Measurements from ENCODE around the gene AGO3.

AGO3 gene

DNA sequence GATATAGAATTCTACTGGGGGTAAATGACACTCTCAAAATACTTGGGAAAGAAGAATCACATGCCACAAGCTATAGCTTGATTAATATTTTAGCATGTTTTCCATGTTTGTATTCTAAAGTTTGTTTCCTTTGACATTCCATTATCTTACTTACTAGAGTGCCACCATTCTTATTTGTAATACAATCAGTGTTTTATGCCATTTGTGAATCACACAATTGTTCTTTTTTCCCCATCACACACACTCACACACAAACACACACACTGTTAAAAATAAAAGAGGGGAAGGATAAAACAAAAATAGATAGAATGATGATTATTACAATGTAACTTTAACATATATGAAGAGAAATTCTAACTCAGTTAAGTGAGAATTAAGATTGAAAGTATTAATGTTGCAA lies 137.0 kb downstream of the AGO3 start:
- DNase-seq (ENCODE audit: low spot score): no peak
- TF ChIP-seq, protein P1, sequence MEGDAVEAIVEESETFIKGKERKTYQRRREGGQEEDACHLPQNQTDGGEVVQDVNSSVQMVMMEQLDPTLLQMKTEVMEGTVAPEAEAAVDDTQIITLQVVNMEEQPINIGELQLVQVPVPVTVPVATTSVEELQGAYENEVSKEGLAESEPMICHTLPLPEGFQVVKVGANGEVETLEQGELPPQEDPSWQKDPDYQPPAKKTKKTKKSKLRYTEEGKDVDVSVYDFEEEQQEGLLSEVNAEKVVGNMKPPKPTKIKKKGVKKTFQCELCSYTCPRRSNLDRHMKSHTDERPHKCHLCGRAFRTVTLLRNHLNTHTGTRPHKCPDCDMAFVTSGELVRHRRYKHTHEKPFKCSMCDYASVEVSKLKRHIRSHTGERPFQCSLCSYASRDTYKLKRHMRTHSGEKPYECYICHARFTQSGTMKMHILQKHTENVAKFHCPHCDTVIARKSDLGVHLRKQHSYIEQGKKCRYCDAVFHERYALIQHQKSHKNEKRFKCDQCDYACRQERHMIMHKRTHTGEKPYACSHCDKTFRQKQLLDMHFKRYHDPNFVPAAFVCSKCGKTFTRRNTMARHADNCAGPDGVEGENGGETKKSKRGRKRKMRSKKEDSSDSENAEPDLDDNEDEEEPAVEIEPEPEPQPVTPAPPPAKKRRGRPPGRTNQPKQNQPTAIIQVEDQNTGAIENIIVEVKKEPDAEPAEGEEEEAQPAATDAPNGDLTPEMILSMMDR (IDR thresholded peaks at IDR 0.05; ENCODE audit: extremely low read depth, missing control alignments): no peak

DNA sequence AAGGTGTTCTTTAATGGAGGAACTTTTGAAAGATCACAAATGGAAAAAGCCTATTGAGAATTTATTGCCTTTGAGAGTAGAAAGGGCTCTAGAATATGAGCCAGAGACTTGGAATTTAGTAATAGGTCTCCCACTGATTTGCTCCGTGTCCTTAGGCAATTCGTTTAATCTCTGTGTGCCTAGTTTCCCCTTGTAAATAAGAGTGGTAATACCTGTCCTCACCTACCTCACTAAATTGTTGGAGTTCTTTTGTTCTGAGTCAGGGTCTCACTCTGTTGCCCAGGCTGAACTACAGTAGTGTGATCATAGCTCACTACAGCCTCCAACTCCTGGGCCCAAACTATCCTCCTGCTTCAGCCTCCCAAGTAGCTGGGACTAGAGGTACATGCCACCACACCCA lies 138.0 kb downstream of the AGO3 start:
- TF ChIP-seq, protein P1 (IDR thresholded peaks at IDR 0.05; ENCODE audit: extremely low read depth, missing control alignments): no peak
- DNase-seq (ENCODE audit: low spot score): no peak

GRCh38 chr1:36070349-36070748 lies 139.4 kb downstream of the AGO3 start:
- TF ChIP-seq, protein P1 (IDR thresholded peaks at IDR 0.05; ENCODE audit: extremely low read depth, missing control alignments): no peak
- no peak for DNase-seq (ENCODE audit: low spot score)

- TF ChIP-seq, protein P1 (IDR thresholded peaks at IDR 0.05; ENCODE audit: extremely low read depth, missing control alignments): no peak
- DNase-seq (ENCODE audit: low spot score): no peak
Observed at GRCh38 chr1:36076979-36077573, 146.2 kb downstream of the AGO3 start.

GRCh38 chr1:36080236-36080635 lies 149.3 kb downstream of the AGO3 start:
- DNase-seq (ENCODE audit: low spot score): no peak
- TF ChIP-seq, protein P1 (IDR thresholded peaks at IDR 0.05; ENCODE audit: extremely low read depth, missing control alignments): no peak

DNA sequence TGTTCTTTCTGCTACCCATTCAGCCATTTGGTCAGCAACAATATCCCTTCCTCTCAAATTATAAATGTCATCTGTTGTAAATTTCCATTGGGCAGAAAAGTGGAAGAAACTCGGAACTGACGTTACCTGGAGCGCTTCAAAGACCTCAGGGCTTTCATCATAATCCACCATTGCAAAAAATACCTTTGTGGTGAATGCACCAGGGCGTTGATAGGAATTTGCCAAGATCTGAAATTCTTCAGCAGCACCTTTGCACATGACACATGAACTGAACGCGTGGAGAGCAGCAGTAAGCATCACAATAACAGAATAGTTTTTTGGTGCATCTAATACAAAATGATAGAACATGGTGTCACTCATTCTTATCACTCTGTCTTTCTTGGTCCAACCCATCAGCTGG lies 149.9 kb downstream of the AGO3 start:
- TF ChIP-seq, protein P1 (IDR thresholded peaks at IDR 0.05; ENCODE audit: extremely low read depth, missing control alignments): no peak

DNA sequence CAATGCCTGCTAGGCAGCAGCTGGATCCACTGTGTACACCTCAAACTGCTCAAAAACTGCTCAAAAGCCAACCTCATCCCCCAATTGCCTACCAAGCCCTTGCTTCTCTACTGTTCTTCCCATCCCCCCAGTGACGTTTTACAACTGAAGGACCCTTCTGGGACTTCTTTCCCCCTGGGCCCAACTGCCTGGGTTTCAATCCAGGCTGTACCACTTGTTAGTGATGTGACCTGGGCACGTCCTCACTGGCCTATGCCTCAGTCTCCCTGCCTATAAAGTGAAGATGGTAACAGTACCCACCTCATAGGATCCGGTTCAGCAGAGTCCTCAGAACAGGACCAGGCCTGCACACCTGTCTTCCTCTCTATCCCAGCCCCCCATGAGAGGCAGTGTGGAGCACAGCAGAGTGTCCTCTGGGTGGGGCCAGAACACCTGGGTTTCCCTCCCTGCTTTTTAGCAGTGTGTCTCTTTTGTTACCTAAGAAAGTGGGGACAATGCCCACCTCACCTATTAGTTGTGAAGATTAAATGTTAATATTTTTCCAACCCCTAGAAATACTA lies 151.1 kb downstream of the AGO3 start:
- TF ChIP-seq, protein P1 (IDR thresholded peaks at IDR 0.05; ENCODE audit: extremely low read depth, missing control alignments): no peak
- no peak for DNase-seq (ENCODE audit: low spot score)

More for the DNA sequence above, 149.9 kb downstream of the AGO3 start:
- DNase-seq (ENCODE audit: low spot score): no peak

Measured in GM20000 (cell line).